GM06990 (cell line): ENCODE results near the gene BRAT1.

Experiments used
- DNase-seq: peaks from one replicate; pipeline ENCODE4 v3.0.0-alpha.2; 2011; ENCODE audit not compliant: insufficient read length; ENCODE audit errors: extremely low read depth
- H3K27me3 ChIP-seq: replicated peaks from 2 replicates; pipeline ENCODE4 v1.6.0; 2011; ENCODE audit warnings: low read length; ENCODE audit not compliant: control insufficient read depth, insufficient read depth
- H3K36me3 ChIP-seq: 2 replicates; pipeline ENCODE4 v1.5.1; 2011; ENCODE audit warnings: low read length; ENCODE audit not compliant: control insufficient read depth, insufficient read depth
- H3K4me3 ChIP-seq: replicated peaks from 2 replicates; pipeline ENCODE4 v1.5.1; 2011; ENCODE audit warnings: low read depth, mild to moderate bottlenecking, control low read depth, low read length
- TF ChIP-seq, protein P1 (sequence below): IDR thresholded peaks from 2 replicates; pipeline ENCODE4 v1.5.1; 2011; ENCODE audit warnings: low read length, control low read depth, mild to moderate bottlenecking, inconsistent platforms; ENCODE audit not compliant: insufficient read depth, poor library complexity, severe bottlenecking

BRAT1 gene

DNA sequence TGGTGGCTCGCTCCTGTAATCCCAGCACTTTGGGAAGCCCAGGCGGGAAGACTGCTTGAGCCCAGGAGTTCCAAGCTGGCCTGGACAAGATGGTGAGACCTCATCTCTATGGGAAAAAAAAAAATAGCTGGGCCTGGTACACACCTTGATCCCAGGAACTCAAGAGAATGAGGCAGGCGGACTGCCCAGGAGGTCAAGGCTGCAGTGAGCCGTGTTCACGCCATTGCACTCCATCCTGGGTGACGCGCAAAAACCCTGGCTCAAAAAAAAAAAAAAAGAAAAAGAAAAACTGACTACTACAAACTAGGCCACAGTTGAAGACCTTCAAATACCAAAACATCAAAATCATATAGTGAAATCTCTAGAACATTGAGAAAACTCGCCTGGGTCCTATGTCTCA lies 3.9 kb downstream of the BRAT1 start:
- H3K27me3 ChIP-seq, result no peaks in the 10 kb centered on the region
- TF ChIP-seq, protein P1, sequence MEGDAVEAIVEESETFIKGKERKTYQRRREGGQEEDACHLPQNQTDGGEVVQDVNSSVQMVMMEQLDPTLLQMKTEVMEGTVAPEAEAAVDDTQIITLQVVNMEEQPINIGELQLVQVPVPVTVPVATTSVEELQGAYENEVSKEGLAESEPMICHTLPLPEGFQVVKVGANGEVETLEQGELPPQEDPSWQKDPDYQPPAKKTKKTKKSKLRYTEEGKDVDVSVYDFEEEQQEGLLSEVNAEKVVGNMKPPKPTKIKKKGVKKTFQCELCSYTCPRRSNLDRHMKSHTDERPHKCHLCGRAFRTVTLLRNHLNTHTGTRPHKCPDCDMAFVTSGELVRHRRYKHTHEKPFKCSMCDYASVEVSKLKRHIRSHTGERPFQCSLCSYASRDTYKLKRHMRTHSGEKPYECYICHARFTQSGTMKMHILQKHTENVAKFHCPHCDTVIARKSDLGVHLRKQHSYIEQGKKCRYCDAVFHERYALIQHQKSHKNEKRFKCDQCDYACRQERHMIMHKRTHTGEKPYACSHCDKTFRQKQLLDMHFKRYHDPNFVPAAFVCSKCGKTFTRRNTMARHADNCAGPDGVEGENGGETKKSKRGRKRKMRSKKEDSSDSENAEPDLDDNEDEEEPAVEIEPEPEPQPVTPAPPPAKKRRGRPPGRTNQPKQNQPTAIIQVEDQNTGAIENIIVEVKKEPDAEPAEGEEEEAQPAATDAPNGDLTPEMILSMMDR, result no peak
- peaks cover 5% of the 10 kb centered on the region for H3K36me3 ChIP-seq

DNA sequence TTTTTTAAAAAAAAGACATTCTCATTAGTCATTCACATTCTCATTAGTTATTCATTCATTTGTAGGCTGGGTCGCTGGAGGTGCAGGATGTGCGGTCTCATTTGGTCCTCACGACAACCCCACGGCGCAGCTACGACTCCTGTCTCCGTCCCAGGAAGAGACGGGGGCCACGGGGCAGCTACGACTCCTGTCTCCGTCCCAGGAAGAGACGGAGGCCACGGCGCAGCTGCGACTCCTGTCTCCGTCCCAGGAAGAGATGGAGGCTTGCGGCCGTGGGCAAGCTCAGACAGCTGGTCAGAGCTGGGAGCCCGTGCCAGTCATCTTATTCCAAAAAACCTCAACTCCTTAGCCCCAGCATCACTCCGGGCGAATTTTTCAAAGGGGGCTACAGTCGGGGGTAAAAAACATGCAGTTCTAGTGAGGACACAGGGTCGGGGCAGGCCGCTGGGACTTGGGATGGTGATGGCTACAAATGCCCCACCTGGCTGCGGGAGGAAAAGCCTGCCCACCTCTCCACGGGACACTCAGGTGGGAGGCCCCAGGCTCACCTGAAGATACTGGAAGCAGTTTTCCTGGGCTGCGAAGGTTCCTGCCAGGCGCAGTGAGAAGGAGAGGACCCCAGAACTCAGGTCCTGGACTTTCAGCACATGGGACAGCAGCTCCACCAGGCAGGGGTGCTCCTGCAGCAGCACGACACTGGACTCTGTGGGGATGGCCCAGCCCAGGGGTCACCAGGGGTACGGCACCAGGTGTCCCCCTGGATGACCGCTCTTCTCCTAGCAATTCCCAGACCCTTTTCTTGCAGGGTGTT lies 8.3 kb downstream of the BRAT1 start:
- Histone ChIP-seq H3K36me3 (peaks cover 25% of the 10 kb centered on the region), H3K27me3 (no peaks in the 10 kb centered on the region), H3K4me3 (no peak overlapping the region)
- DNase-seq, result no peak
- TF ChIP-seq, protein P1, result no peak

More for the DNA sequence above, 3.9 kb downstream of the BRAT1 start:
- no peak overlapping the region for H3K4me3 ChIP-seq
- no peak for DNase-seq

DNA sequence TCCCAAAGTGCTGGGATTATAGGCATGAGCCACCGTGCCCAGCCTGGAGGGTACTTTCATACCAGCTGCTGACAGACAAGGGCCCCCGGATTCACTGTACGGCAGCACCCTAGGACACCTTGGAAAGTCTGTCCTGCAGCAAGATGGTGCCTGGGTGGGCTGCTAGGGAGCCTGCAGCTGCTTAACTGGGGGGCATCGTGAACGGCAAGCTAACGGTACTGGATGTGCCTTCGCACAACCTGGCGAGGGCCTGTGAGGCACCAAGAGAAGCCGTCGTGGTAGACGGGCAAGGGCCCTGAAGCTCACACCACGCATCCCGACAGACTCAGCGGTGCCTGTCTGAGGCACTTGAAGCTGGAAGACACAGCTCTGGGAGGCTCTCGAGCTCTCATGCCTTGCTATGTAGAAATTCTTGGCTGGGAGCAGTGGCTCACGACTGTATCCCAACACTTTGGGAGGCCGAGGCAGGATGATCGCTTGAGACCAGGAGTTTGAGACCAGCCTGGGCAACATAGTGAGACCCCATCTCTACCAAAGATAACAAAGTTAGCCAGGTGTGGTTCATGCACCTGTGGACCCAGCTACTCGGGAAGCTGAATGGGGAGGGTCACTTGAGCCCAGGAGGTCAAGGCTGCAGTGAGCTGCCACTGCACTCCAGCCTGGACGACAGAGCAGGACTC lies 9.4 kb downstream of the BRAT1 start:
- DNase-seq, result no peak
- Histone ChIP-seq H3K4me3 (no peak overlapping the region), H3K27me3 (no peaks in the 10 kb centered on the region), H3K36me3 (peaks cover 25% of the 10 kb centered on the region)
- TF ChIP-seq, protein P1, result no peak

DNA sequence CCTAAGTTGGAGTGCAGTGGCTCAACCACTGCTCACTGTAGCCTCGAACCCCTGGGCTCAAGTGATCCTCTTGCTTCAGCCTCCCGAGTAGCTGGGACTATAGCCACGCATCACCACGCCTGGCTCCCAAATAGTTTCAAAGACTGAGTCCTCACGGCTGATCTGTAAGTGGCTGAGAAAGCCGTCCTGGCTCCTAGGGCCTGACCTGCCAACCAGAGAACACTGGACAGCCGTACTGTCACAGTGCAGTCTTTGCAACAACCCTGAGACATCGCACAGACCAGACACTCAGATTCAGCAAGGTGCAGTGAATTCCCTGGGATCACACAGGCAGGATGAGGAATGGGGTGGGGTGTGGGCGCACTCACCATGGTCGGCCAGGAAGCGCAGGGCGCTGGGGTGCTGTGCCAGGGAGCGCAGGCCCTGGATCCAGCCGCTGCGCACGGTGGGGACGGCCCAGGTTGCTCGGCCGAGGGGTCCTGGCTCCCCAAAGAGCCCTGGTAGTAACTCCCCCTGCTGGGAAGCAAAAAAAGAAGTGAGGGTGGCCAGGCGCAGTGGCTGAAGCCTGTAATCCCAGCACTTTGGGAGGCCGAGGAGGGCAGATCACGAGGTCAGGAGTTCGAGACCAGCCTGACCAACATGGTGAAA lies 10.7 kb downstream of the BRAT1 start:
- no peak overlapping the region for H3K4me3 ChIP-seq
- no peak for DNase-seq
- H3K27me3 ChIP-seq, result no peaks in the 10 kb centered on the region
- TF ChIP-seq, protein P1, result no peak
- peaks cover 28% of the 10 kb centered on the region for H3K36me3 ChIP-seq

DNA sequence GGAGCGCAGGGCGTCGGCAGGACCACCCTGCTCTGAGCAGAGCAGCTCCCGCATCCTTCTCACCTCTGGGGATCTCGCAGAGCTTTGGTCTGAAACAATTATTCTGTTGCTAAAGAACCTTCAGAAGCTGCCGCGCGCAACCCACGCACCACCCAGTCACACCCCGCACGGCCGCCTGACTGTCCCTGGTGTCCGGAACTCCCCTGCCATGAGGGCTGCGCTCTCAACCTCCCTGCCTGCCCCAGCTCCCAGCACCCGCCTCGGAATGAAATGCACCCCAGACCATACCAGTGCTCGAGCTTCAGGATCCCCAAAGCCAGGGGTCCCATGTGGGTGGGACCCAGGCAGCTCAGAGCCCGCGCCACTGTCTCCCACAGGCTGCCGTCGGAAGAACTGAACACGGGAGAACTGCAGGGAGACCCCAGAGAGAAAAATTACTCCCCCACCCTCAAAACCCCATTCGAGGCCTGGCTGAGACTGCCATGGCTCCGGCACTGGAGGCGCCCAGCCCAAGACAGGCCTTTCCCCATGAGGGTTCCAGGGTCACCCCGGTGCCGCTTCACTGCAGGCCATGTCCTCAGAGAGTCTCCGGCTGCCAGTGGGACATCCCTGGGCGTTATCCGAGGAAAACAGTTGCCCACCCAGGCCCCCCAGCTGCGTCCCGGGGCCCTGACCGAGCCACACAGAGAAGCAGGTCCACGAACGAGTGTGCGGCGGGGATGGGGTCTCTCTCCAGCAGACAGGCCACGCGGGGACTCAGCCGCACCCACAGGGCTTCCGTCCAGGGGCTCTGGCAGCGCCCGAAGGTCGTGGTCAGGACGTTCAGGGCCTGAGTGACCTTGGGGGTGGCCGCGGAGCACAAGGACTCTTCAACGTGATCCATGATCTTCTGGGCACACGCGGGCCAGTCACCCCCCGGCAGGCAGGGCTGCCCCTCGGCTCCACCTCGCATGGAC lies 12.1 kb downstream of the BRAT1 start:
- no peak overlapping the region for H3K4me3 ChIP-seq
- H3K36me3 ChIP-seq, result peaks cover 37% of the 10 kb centered on the region
- TF ChIP-seq, protein P1, result no peak
- DNase-seq, result no peak
- H3K27me3 ChIP-seq, result no peaks in the 10 kb centered on the region
